LNCAP (cell line): ENCODE measurements around the gene CCDC66.

Source experiments
- CTCF ChIP-seq: fragments of 450-650 bp; IDR thresholded peaks from 2 replicates; pipeline ENCODE4 v1.5.1; 2017; ENCODE audit warnings: mild to moderate bottlenecking

CCDC66 gene

DNA sequence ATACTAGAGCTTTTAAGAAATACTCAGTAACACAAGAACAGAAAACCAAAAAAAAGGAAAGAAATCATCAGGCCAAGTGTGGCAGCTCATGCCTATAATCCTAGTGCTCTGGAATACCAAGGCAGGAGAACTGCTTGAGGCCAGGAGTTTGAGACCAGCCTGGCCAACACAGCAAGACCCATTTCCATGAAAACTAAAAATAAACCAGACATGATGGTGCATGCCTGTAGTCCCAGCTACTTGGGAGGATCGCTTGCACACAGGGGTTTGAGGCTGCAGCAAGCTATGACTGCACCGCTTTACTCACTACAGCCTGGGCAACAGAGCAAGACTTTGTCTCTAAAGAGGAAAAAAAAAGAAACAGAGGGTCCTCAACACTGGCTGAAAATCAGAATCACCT lies 107.8 kb downstream of the CCDC66 start:
- TF ChIP-seq CTCF = no peak

DNA sequence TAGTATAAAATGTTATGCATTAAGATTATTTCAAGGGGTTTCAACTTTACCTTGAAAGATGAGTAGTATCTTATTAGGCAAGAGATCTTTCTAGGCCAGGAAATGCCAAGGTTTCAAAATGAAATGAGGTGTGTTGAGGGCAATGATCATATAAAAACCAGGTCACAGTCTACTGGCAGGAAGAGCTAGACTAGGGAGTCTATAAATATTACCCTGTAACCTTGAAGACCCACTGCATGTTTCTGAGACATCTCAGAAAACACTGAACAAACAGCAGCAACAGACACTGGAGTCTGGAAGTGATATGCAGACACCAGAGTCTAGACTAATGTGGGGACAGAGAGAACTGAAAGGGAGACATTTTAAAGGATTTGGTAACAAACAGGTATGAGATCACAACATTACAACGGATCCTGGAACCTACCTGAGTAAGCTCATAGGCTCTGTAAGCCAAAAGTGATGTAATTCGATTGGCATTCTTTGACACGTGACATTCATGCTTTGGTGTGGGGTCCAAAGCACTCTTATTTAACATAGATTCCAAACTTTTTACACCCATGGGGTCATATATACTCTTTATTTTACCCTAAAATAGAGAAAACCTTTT lies 111.1 kb downstream of the CCDC66 start:
- TF ChIP-seq CTCF = no peak
